GM18861 (cell line): ENCODE measurements around the gene PLCE1.
"Not testable (repeated sequence)": the region's sequence is repeated elsewhere in the genome, so short reads cannot be mapped to it uniquely, and the experiment has no call there.

Source experiments
- ATAC-seq: cut with Tn5 transposase; IDR thresholded peaks from one replicate; pipeline ENCODE4 v1.9.1; 2021; ENCODE audit not compliant: unreplicated experiment

The PLCE1 gene

DNA sequence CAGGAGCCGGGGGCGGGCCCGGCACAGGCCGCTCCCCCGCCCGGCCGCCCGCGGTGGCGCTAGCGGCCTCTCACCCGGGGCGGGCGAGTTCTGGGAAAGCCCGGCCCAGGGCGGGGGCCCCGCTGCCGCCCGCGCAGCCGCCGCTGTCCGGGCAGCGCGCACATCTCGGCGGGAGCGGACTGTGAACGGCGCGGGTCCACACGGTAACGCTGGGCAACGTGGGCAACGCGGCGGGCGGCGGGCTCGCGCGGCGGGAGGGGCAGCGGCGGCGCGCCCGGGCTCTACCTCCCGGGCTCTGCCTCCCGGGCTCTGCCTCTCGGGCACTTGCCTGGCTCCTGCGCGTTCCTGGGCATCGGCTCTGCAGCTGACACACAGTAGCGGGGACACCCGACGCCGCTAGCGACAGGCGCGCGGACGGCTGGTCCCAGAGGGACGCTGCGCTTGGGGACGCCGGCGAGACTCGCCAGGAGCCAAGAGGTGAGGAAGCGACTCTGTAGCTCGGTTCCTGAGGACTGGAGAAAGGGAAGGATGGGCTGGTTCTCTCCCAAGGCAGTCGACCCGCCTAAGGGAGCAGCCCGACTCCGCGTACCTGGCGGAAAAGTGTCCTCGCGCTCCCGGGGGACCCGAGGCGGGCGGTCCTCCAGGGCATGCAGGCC, at the start of gene PLCE1:
TSS of gene PLCE1 (plus strand) at position 150 of the 656 bp plus-strand sequence. CDS start 37,116 bp downstream, outside the sequence.
- ATAC-seq: no peak

DNA sequence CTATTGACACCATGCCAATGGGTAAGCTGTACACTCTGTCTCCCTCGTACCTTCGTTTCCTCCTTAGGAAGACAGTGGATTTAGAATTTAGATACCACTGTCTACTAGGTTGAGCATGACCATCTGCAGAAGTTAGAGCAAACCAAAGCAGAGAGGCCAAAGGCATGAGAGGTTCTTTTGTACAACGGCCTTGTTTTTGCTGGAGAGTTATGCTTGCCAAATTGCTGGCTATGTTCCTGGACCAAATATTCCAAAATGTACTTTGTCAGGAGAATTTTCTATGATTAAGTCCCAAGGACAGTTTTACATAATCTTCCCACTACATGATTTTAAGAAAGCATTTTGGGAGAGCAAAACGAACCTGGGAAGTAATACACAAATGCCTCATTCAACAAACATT, 47.9 kb upstream of the PLCE1 start:
- ATAC-seq: no peak

DNA sequence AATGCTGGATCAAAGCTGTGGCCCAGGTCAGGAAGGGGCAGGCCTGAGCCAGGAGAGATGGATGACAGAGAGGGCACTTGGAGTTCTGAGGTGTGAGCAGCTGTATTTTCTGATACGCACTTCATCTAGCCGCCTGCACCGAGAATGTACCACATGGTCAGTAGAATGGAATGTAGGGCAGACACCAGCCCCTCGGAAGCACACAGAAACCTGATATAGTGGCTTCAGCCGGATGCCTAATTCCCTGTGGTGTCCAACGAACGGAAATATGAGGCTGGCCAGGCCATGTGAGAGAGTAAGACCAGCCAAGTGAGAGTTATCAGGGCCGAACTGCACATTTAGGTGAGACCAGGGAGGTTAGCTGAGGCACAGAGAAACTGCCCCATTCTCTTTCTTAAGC, 46.7 kb upstream of the PLCE1 start:
- no peak for ATAC-seq

DNA sequence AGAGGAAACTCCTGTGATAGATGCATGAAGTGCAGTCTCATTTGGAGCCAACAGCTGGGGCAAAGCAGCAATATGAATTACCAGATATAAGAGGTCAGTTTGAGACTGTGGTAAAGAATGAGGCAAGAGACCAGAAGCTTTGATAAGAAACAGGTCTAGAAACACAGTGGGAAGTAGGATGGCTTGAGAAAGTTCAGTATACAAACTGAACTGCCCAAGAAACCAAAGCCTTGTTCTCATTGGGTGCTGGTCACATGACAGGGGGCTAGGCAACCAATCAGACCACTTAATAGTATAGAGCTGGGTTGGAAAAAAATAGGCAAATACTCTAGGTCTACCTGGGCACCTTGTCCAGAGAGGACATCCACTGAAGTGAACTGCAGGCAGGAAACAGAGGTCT, 46.2 kb upstream of the PLCE1 start:
- no peak for ATAC-seq

DNA sequence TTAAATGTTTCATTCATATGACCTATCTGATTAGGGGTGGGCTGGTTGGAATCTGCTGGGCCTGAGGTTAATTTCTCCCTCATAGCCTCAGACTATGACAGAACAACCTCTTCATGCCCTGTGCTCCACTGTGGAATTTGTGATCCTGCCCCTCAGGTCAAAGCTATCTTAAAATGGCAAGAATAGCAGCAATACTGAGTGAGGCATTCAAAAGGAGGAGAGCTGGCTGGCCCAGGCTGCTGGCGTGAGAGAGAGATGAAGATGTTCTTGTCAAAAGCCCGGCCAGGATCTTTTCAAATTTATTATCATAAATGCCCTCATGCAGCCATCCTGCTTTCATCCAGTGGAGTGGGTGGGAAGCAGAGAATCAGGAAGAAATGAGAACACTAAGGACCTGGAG, 41.8 kb upstream of the PLCE1 start:
- ATAC-seq: no peak

DNA sequence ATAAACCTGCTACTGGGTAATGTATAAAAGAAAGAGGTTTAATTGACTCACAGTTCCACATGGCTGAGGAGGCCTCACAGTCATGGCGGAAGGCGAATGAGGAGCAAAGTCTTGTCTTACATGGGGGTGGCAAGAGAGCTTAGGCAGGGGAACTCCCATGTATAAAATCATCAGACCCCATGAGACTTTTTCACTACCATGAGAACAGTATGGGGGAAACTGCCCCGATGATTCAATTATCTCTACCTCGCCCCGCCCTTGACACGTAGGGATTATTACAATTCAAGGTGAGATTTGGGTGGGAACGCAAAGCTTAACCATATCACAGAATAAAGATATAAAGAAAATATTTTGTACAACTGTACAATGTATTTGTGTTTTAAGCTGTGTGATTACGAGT, 39.4 kb upstream of the PLCE1 start:
- no peak for ATAC-seq

DNA sequence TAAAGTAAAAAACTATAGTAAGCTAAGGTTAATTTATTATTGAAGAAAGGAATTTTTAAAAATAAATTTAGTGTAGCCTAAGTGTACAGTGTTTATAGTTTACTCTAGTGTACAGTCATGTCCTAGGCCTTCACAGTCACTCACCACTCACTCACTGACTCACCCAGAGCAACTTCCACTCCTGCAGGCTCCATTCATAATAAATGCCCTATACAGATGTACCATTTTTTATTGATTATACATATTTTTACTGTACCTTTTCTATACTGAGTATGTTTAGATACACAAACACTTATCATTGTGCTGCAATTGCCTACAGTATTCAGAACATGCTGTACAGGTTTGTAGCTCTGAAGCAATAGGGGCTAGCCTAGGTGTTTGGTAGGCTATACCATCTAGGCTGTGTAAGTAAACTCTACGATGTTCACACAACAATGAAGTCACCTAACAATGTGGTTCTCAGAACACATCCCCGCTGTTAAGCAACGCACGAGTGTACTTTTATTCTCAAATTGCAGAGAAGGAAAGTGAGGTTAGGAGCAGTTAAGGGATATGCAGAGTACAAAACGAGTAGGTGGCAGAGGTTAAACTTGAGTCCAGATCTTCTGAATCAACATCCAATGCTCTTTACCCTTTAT, 38.9 kb upstream of the PLCE1 start:
- no peak for ATAC-seq

DNA sequence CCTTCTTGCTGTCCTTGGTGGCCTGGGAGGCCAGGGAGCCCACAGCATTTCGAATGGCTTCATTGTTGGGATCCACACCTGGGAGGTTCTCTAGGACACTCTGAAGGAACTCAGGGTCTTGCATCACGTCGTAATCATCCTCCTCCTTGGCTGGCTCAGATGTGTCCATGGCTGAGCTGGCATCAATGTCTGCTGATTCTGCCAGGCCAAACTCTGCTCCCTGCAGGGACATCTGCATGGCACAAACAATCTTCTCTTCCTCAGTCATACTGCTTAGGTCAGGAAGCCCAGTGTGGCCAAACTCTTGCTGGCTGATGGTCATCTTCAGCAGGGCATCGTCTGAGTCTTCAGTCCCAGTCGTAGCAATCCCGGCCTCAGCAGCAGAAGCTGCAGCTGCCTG, 34.9 kb upstream of the PLCE1 start:
- ATAC-seq: no peak

DNA sequence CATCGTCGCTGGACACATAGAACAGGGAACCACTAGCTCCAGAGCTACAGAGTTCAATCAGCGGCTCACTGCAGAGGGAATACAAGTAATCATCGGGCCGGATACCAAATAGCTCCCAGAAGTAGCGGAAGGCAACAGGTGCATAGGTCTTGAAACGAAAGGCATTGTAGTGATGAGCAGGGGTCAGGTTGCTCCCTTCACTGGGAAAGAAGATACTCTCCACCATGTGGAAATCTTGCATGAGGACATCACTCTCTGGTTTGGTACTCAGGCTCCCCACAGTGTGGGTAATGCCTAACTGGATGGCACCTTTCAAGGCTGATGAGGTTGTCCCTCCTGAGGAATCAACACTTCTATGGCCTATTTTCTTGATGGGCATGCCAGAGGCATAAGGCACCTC, 32.7 kb upstream of the PLCE1 start:
- ATAC-seq: not testable (repeated sequence)

DNA sequence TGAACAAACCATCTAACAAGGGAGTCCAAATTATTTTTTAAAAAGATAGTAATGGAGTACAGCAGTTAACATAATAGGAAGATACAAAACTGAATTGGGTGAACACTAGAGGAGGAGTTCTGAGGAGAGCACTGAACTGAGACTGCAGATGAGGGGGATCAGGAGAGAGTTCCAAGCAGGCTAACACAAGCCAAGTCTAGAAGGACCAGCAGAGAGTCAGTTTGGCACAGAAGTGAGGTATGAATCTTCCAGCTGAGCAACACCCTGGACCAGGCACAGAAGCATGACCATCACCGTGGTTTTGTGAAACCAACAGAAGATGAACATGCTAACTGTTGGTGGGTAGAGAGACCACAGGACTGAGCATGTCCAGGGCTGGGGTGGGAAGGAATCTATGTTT, 30.8 kb upstream of the PLCE1 start:
- ATAC-seq: no peak

DNA sequence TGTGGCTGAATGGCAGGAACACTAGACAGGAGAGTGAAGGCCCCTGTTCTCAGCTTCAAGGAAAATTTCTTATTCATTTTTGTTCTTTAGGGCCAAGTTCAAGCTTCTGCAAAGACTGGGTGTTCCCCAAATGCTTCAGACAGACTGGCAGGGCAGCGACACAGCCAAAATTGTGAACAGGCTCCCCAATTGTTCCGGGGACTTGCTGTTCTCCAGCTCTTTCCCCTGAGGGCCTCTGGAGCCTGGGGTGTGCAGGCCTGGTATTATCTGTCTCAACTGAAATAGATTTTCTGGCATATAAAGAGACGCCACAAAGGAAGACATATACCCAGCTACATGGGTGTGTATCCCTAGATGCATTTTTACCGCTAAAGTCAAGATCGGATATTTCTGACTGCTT, 30.3 kb upstream of the PLCE1 start:
- ATAC-seq: no peak

DNA sequence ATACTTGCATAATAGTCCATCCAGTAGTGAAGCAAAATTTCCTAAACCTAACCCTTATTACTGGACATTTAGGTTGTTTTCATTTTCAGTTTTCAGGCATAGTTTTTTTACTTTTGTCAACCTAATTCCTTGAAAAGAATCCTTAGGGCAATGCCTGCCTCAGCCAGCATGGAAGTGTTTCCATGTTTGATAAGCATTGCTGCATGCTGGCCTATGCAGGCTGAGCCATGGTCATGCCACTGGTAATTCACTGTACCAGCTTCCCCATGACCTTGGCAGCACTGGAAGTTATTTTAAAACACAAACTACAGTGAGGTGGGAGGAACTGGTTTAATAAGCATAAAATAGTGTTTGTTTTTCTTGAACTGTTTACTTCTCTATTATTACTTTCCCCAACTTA, 27.8 kb upstream of the PLCE1 start:
- ATAC-seq: no peak

DNA sequence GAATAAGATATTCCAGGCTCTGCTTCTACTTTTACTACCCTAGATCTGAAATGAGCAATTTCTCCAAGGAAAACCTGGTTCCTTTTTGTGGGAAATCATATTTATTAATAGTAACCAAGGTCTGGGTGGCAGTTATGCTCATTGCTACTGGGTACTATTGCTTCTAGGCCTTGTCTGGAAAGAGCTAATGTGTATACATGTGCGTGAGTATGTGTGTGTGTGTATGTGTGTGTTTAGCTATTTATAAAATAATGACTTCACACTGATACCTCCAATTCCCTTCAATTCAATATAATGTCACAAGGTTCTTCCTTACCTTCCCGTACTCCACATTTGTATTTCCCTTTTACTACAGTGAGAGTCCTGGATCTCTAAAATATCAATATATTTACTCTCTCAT, 26.0 kb upstream of the PLCE1 start:
- ATAC-seq: no peak

DNA sequence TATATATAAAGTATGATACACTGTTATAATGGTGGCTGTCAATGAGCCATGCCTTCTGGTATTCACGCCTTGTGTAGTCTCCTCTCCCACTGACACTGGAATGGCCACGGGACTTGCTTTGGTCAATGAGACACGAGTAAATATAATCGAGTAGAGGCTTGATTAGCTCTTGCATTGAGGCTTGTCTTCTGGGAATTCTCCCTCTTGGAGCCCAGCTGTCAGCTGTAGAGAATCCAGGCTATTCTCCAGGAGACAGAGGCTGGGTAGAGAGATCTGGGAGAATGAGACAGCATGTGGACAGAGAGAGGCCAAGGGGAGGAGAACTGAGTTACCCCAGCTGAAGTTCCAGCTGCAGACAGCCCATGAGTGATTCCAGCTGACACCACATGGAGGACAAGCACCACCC, 25.2 kb upstream of the PLCE1 start:
- no peak for ATAC-seq

DNA sequence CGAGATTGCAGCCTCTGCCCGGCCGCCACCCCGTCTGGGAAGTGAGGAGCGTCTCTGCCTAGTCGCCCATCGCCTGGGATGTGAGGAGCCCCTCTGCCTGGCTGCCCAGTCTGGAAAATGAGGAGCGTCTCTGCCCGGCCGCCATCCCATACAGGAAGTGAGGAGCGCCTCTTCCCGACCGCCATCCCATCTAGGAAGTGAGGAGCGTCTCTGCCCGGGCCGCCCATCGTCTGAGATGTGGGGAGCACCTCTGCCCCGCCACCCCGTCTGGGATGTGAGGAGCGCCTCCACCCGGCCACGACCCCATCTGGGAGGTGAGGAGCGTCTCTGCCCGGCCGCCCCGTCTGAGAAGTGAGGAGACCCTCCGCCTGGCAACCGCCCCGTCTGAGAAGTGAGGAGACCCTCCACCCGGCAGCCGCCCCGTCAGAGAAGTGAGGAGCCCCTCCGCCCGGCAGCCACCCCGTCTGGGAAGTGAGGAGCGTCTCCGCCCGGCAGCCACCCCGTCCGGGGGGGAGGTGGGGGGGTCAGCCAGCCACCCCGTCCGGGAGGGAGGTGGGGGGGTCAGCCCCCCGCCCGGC, 23.2 kb upstream of the PLCE1 start:
- not testable (repeated sequence) for ATAC-seq

DNA sequence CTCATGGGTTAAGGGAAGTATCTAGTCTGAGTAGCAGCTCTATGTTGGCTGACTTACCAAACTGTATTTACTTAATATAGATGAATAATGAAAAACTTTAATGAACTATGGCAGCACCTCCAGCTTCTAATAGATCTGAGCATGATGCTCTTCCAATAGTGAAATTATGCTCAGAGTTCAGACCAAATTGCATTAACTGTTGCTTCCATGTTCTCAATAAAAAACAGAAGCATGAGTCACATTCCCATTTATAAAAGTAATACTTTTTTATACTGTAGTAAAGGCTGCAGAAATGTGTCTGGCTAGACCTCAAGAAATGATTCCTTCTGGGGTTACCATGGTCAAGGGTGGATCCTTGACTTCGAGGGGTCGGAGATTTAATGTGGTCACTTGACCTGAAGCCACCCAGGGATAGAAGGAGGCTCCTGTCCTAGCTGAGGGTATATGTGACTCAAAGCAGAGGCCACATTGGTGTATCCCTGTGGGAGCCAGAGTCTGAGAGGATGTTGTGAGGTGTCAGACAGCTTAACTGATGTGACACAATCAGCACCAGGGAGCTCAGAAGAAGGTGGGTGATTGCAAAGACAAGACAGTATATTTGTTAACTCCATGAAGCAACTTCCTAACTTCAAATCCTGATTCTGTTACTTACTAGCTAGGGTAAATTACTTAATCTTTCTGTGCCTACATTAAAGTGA, 19.8 kb upstream of the PLCE1 start:
- no peak for ATAC-seq

DNA sequence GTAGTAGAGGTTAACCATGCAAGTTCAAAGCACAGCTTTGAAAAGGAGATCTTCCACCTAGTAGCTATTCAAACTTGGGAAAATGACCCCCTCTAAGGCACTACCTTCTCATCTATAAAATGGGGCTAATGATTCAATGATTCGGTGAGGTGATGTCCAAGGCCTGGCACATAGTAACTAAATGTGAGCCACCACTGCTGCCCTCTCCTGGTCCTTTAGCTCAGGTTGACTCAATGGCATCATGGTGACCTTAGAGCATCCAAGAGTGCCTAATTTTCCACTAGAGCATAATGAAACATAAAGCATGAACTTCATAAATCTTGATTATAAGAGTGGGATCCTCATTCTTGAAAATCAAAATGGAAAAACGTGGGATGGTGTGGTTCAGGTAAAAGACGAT, 16.3 kb upstream of the PLCE1 start:
- ATAC-seq: no peak

DNA sequence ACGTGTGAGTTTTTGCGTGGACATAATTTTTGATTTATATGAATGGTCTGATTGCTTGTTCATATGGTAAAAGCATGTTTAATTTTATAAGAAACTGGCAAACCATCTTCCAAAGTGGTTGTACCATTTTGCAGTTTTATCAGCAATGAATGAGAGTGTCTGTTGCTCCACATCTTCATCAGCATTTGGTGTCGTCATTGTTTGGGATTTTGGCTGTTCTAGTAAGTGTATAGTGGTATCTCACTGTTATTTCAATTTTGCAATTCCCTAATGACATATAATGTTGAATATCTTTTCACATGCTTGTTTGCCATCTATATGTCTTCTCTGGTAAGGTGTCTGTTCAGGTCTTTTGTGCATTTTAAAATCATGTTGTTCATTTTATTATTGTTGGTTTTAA, 13.2 kb upstream of the PLCE1 start:
- no peak for ATAC-seq

DNA sequence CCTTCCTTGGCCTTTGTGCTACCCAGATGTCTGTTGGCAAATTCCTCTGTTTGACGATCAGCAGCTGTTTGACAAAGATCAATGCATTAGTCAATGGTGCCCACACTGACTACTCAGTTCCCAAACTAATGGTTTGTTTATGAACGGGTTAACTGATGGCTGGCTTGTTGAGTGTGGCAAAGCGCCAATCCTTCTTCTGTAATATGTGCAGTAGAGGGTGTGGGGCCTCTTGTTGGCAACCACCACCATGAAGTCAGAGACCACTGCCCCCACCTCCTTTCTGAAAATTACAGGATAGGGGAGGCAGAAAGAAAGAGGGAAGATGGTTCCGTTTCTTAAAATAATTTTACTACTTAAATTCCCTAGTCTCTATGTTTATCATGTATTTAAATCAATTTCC, 2.6 kb upstream of the PLCE1 start:
- no peak for ATAC-seq

DNA sequence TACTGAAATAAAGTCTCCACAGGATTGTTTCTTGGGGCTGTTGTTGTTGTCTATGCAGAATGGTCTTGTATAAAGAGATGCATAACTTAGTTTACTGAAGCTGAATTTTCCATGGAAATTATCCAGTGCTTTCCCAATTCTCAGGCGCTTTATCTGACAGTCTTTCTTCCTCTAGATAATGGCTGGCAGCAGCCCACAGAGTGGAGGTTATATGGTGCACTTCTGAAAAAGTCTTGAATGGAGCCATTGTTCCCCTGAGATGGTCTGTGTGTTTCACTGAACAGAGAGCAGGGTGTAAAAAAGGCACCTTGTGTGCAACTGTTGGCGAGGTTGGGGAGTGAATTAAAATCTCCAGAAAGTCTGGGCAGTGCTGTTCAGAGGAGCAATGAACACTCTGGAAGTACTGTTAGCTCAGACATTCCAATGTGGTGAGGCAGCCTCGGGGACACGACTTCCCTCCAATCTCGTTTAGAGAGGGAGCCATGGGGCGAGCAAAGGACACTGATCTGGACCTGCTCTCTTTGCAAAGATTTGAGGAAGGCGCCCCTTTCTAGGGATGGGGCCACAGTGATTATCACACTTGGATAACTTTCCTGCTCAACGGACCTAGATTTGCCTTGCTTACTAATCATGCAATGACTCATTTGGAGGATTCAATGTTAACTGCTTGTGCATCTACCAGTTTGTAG, 2.0 kb upstream of the PLCE1 start:
- no peak for ATAC-seq

DNA sequence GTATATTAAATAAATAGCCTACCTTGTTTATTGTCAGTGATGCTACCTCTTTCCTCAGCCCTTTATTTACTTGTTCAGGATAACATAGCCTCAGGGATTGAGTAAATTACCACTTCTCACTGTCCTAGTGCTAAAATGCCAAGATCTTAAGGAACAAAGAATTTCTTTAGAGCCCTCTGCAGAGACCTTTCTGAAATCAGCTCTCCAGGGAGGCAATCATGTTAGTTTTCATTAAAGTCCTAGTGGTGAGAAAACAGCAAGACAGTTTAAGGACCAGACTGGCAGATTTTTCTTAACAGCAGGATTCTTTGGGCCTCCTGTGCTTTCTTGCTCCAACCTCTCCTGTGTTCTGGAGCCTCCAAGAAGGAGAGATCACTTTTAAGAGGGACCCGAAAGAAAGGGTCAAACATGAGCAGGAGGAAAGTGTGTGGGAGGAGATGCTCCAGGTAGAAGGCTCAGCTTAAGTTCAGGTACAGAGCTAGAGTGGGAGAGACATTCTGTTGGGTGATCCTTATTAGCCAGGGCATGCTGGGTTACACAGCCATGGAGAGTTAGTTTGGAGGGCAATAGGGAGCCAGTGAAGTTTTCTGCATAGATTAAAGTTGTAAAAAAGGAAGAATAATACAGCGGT, 1.2 kb upstream of the PLCE1 start:
- ATAC-seq: no peak
